HepG2 (cell line): ENCODE data around the gene DPEP3. TPM values are rescaled to one million over a fixed set of nuclear protein-coding genes. Genes with fewer than 3 reads are reported as not detected.

Experiments
- ATF2 ChIP-seq: sonication (generic); formaldehyde crosslinking; IDR thresholded peaks from 2 replicates; pipeline ENCODE4 v1.4.0; 2020; ENCODE audit warnings: missing genetic modification reagents
- CC2D1A ChIP-seq: sonication (generic); formaldehyde crosslinking; IDR thresholded peaks from 2 replicates; pipeline ENCODE4 v1.8.1; 2023; ENCODE audit warnings: mild to moderate bottlenecking, missing genetic modification reagents
- ELK4 ChIP-seq: sonication (generic); formaldehyde crosslinking; IDR thresholded peaks from 2 replicates; pipeline ENCODE4 v1.9.0; 2021; ENCODE audit warnings: missing genetic modification reagents, borderline replicate concordance
- ERF ChIP-seq: IDR thresholded peaks from 2 replicates; pipeline ENCODE4 v1.6.1; 2018; ENCODE audit warnings: missing biosample characterization, missing genetic modification reagents
- HMGXB3 ChIP-seq: sonication (generic); formaldehyde crosslinking; IDR thresholded peaks from 2 replicates; pipeline ENCODE4 v1.4.0; 2020; ENCODE audit warnings: missing genetic modification reagents, borderline replicate concordance
- IRF9 ChIP-seq: sonication (generic); formaldehyde crosslinking; IDR thresholded peaks from 2 replicates; pipeline ENCODE4 v1.8.0; 2022; ENCODE audit warnings: missing genetic modification reagents, mild to moderate bottlenecking, borderline replicate concordance
- IRX3 ChIP-seq: sonication (generic); formaldehyde crosslinking; IDR thresholded peaks from 2 replicates; pipeline ENCODE4 v1.8.1; 2023; ENCODE audit warnings: mild to moderate bottlenecking, low read depth, missing genetic modification reagents, borderline replicate concordance
- MNT ChIP-seq: fragments of 450-650 bp; IDR thresholded peaks from 2 replicates; pipeline ENCODE4 v1.6.1; 2016
- NAIF1 ChIP-seq: sonication (generic); formaldehyde crosslinking; IDR thresholded peaks from 2 replicates; pipeline ENCODE4 v1.5.0; 2020; ENCODE audit warnings: mild to moderate bottlenecking, missing genetic modification reagents, borderline replicate concordance
- NFE2 ChIP-seq: sonication (generic); formaldehyde crosslinking; IDR thresholded peaks from 2 replicates; pipeline ENCODE4 v1.4.0; 2020; ENCODE audit warnings: missing genetic modification reagents
- PRPF4 ChIP-seq: fragments of 200-400 bp; formaldehyde crosslinking; IDR thresholded peaks from 2 replicates; pipeline ENCODE4 v1.6.1; 2016; ENCODE audit warnings: low read length, low read depth; ENCODE audit not compliant: poor library complexity, severe bottlenecking
- RBM39 ChIP-seq: fragments of 200-400 bp; formaldehyde crosslinking; IDR thresholded peaks from one replicate; pipeline ENCODE4 v1.6.1; 2018; ENCODE audit warnings: antibody characterized with exemption, mild to moderate bottlenecking, low read depth, low read length; ENCODE audit not compliant: poor library complexity, severe bottlenecking
- TERF1 ChIP-seq: sonication (generic); formaldehyde crosslinking; IDR thresholded peaks from 2 replicates; pipeline ENCODE4 v1.8.0; 2022; ENCODE audit warnings: mild to moderate bottlenecking, missing genetic modification reagents, moderate library complexity
- ZNF260 ChIP-seq: sonication (generic); formaldehyde crosslinking; IDR thresholded peaks from 2 replicates; pipeline ENCODE4 v1.4.0; 2020; ENCODE audit warnings: missing genetic modification reagents, low read depth, mild to moderate bottlenecking, borderline replicate concordance
- ZNF326 ChIP-seq: sonication (generic); formaldehyde crosslinking; IDR thresholded peaks from 2 replicates; pipeline ENCODE4 v1.4.0; 2020; ENCODE audit warnings: missing genetic modification reagents, borderline replicate concordance
- ZNF550 ChIP-seq: sonication (generic); formaldehyde crosslinking; IDR thresholded peaks from 2 replicates; pipeline ENCODE4 v1.4.0; 2020; ENCODE audit warnings: mild to moderate bottlenecking, missing genetic modification reagents, borderline replicate concordance
- polyA plus RNA-seq, 8 experiments: library from polyadenylated mRNA; depleted of rRNA in 3 of 8; stranded (reverse) in 7 of 8; unstranded in 1 of 8; fragments of >200 nt; fragmentation: Illumina TruSeq in 4 of 8; extraction: Trizol in 4 of 8; gene quantifications; 2 replicates each; pipeline versions ENCODE4 v1.2.1 to v1.2.3, GENCODE V29; 2011 to 2016; ENCODE audit warnings: low read depth in 4 of 8, missing spikeins in 1 of 8, mixed read lengths in 1 of 8; ENCODE audit not compliant: insufficient read depth in 1 of 8
- total RNA-seq, 5 experiments: library from RNA; depleted of rRNA; stranded (reverse); fragments of >200 nt; fragmentation: Illumina TruSeq; extraction: Trizol; gene quantifications; 2 replicates each; pipeline ENCODE4 v1.2.3, GENCODE V29; 2016; ENCODE audit warnings: low read depth in 1 of 5

The DPEP3 gene
- total and polyA plus RNA-seq, 2 of the 13 experiments (the other 11 are each of a cell fraction or from before 2014, with no cell fraction given) = not detected

- TF ChIP-seq IRF9 (CRISPR knock-in tag) (0 out of 2 replicates have a peak, but pooled peaks have one; percentile 24), PRPF4 (no peak), MNT (no peak), ZNF260 (no peak), NFE2 (CRISPR knock-in tag) (0 out of 2 replicates have a peak, but pooled peaks have one; percentile 40), ELK4 (peak; percentile 23; the same call in 1 of the 2 replicates), ATF2 (CRISPR knock-in tag) (peak; percentile 77; the same call in 1 of the 2 replicates), ZNF550 (CRISPR knock-in tag) (no peak), CC2D1A (no peak), NAIF1 (CRISPR knock-in tag) (0 out of 2 replicates have a peak, but pooled peaks have one; percentile 26), ERF (peak; percentile 89), HMGXB3 (no peak), RBM39 (peak; percentile 60), IRX3 (CRISPR knock-in tag) (peak; percentile 73; the same call in 1 of the 2 replicates), TERF1 (CRISPR knock-in tag) (no peak), ZNF326 (CRISPR knock-in tag) (no peak)
Observed at GRCh38 chr16:67993207-67994039, 13.1 kb upstream of the DPEP3 start (continued).
